Measurements from ENCODE around the gene PATE4. TPM values are rescaled to one million over a fixed set of nuclear protein-coding genes. Genes with fewer than 3 reads are reported as not detected.

Gene PATE4
- total RNA-seq = not detected in 2 replicates

GRCh38 chr11:125833016-125833415, at the start of gene PATE4:
Gene PATE4 (plus strand): TSS chr11:125833316. CDS start chr11:125833360, 44 bp downstream.

GRCh38 chr11:125787827-125788226, 45.3 kb upstream of the PATE4 start, which contains the start of gene PATE3:
Gene PATE3 (plus strand): TSS chr11:125788127. CDS start chr11:125788152, 25 bp downstream.

GRCh38 chr11:125887373-125888324, 54.5 kb downstream of the PATE4 start, which contains the start of gene HYLS1:
Gene HYLS1 (plus strand): TSS chr11:125887668. CDS start chr11:125899369, 11,701 bp downstream.

Other genes with a start within 250 kb of the PATE4 start
- 148 and 167 TPM in 2 replicates for gene STT3A, start 240.5 kb upstream of the PATE4 start, total RNA-seq
- 9.9 and 17.3 TPM in 2 replicates for gene CHEK1, start 208.2 kb upstream of the PATE4 start, total RNA-seq
- gene ACRV1, start 152.5 kb upstream of the PATE4 start, total RNA-seq = not detected in 2 replicates
- gene PATE1, start 87.0 kb upstream of the PATE4 start, total RNA-seq = not detected in 2 replicates
- gene PATE2, start 54.5 kb upstream of the PATE4 start, total RNA-seq = not detected in 2 replicates
- gene PATE3, start 45.2 kb upstream of the PATE4 start, total RNA-seq = not detected in 2 replicates
- gene HYLS1, start 54.4 kb downstream of the PATE4 start, total RNA-seq = 2.1 and 5.3 TPM in 2 replicates
- 8.2 and 12.8 TPM in 2 replicates for gene PUS3, start 69.9 kb downstream of the PATE4 start, total RNA-seq
- gene DDX25, start 71.2 kb downstream of the PATE4 start, total RNA-seq = 0.09 TPM in 1 of 2 replicates, not detected in the other
- under 0.01 TPM in 1 of 2 replicates, not detected in the other for gene VSIG10L2, start 112.7 kb downstream of the PATE4 start, total RNA-seq
- 49.0 and 81.3 TPM in 2 replicates for gene CDON, start 229.6 kb downstream of the PATE4 start, total RNA-seq